MCF 10A (cell line): ENCODE measurements around the gene TRMT112. TPM values are rescaled to one million over a fixed set of nuclear protein-coding genes. Genes with fewer than 3 reads are reported as not detected.
"Not testable (repeated sequence)": the region's sequence is repeated elsewhere in the genome, so short reads cannot be mapped to it uniquely, and the experiment has no call there.

ENCODE experiments used
- BruUV-seq: library from RNA; stranded (reverse); fragments of 400-500 nt; replicated peaks from 2 replicates; lab custom pipeline; 2021; lab: Mats Ljungman, UMichigan
- CTCF ChIA-PET: fragments of 300-600 bp; sonication (Branson Sonifier 250); formaldehyde crosslinking; extraction: SDS; loops from one replicate; lab custom pipeline; 2021; ENCODE audit warnings: antibody characterized with exemption, inconsistent platforms; lab: Yijun Ruan, JAX
- POLR2A ChIA-PET: fragments of 300-600, 350-650 bp; sonication (Branson Sonifier 250); formaldehyde crosslinking; extraction: SDS; loops from one replicate; lab custom pipeline; 2020; ENCODE audit warnings: antibody characterized with exemption, inconsistent platforms; lab: Yijun Ruan, JAX
- DNase-seq: peaks from one replicate; pipeline ENCODE4 v3.0.0-alpha.2; 2018; ENCODE audit not compliant: unreplicated experiment
- H3K27ac Mint-ChIP-seq: one replicate; pipeline ENCODE4 v1.8.0; 2022; ENCODE audit warnings: mild to moderate bottlenecking, low read depth, mixed read lengths; ENCODE audit not compliant: unreplicated experiment
- H3K27me3 Mint-ChIP-seq: one replicate; pipeline ENCODE4 v1.8.0; 2022; ENCODE audit warnings: mixed read lengths; ENCODE audit not compliant: insufficient read depth, unreplicated experiment
- H3K36me3 Mint-ChIP-seq: one replicate; pipeline ENCODE4 v1.8.0; 2022; ENCODE audit warnings: mild to moderate bottlenecking, moderate library complexity, mixed read lengths; ENCODE audit not compliant: insufficient read depth, unreplicated experiment
- H3K4me1 Mint-ChIP-seq: one replicate; pipeline ENCODE4 v1.8.0; 2022; ENCODE audit warnings: mixed read lengths; ENCODE audit not compliant: insufficient read depth, unreplicated experiment
- H3K4me3 Mint-ChIP-seq: one replicate; pipeline ENCODE4 v1.8.0; 2022; ENCODE audit warnings: mild to moderate bottlenecking, moderate library complexity, mixed read lengths; ENCODE audit not compliant: unreplicated experiment
- H3K9me3 Mint-ChIP-seq: one replicate; pipeline ENCODE4 v1.8.0; 2022; ENCODE audit warnings: mixed read lengths; ENCODE audit not compliant: unreplicated experiment
- intact Hi-C: fragments of 100-400 bp; cut with micrococcal nuclease; formaldehyde crosslinking; loops from 2 replicates; pipeline ENCODE4 v1.14.1; 2022
- total RNA-seq: library from RNA; stranded (reverse); gene quantifications from 2 replicates; pipeline ENCODE4 v1.2.3, GENCODE V29; 2022
- TF ChIP-seq, protein P1 (sequence below): fragments of 200-600 bp; IDR thresholded peaks from one replicate; pipeline ENCODE4 v1.8.0; 2022; ENCODE audit warnings: antibody characterized with exemption, mild to moderate bottlenecking; ENCODE audit not compliant: unreplicated experiment

TRMT112 gene
- total RNA-seq, 1 experiment from 2014 or later, result 284 TPM

DNA sequence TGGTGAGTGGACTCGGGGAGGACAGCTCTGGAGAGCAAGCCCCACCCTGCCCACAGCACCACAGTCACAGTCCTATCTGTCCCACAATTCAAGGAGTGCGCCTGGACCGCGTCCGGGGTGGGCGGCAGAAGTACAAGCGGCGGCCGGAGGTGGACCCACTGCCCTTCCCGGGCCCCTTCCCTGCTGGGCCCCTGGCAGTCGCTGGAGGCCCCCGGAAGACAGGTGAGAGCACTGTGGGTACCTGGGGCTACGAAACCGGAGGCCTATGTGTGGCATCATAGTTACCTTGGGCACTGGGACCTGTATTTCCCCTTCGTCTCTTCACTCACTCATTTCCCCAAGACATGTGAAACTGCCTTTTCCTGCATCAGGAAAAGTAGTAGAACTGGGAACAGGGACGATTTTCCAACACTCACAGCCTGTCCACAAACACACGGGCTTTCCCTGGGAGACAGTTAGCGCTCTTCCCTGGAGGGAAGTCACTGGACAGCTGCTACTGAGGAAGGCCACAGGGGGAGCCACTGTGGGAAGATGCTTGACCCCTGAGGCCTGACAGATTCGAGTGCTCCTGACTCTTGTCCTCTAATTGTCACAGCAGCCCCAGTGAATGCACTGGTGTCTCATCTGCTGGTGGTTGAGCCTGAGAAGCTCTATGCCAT, 3.1 kb downstream of the TRMT112 start:
- ChIA-PET POLR2A (interaction anchor here (1.3 to 5.8 kb wide), 2 partner anchors 11 to 68 kb away, joined by 5 to 64 read pairs; partner anchors contain the start of genes ESRRA and PPP1R14B), CTCF (interaction anchor here (1.0 to 10.2 kb wide), 4 partner anchors 17 to 135 kb away, joined by 3 to 148 read pairs (median 49); partner anchors contain the start of gene RPS6KA4)
- Mint-ChIP-seq H3K4me3 (no peak overlapping the region), H3K4me1 (peaks cover 21% of the 10 kb centered on the region), H3K9me3 (no peaks in the 10 kb centered on the region), H3K36me3 (peaks cover 65% of the 10 kb centered on the region), H3K27me3 (no peaks in the 10 kb centered on the region), H3K27ac (no peak overlapping the region)
- TF ChIP-seq, protein P1, sequence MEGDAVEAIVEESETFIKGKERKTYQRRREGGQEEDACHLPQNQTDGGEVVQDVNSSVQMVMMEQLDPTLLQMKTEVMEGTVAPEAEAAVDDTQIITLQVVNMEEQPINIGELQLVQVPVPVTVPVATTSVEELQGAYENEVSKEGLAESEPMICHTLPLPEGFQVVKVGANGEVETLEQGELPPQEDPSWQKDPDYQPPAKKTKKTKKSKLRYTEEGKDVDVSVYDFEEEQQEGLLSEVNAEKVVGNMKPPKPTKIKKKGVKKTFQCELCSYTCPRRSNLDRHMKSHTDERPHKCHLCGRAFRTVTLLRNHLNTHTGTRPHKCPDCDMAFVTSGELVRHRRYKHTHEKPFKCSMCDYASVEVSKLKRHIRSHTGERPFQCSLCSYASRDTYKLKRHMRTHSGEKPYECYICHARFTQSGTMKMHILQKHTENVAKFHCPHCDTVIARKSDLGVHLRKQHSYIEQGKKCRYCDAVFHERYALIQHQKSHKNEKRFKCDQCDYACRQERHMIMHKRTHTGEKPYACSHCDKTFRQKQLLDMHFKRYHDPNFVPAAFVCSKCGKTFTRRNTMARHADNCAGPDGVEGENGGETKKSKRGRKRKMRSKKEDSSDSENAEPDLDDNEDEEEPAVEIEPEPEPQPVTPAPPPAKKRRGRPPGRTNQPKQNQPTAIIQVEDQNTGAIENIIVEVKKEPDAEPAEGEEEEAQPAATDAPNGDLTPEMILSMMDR, result no peak
- DNase-seq, result no peak
- BruUV-seq, result no TSS peak
- intact Hi-C loops, result no loop called here

DNA sequence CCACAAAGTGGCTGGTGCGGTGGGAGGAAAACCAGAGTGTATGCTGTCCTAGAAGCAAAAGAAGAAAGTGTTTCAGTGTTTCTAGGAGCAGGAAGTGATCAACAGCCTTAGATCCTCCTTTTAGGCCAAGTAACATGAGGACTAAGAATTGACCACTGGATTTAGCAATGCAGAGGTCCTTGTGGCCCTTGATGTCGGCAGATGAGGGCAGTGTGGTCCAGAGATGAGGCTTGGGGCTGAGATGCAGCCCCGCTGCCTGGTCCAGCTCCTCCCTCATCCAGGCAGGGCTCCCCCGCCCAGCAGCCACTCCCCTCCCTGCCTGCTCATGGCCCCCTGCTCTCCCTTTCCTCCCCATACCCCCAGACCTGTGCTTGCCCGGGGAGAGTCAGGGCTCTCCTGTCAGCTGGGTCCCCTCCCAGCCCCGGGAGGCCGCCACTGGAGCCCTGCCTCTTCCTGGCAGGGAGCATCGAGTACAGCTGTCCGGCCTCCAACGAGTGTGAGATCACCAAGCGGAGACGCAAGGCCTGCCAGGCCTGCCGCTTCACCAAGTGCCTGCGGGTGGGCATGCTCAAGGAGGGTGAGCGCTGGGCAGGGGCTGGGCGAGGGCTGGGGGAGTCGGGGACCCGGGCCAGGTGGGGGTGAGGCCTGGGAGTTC, 3.7 kb downstream of the TRMT112 start:
- no peak for DNase-seq
- Mint-ChIP-seq H3K4me1 (peaks cover 15% of the 10 kb centered on the region), H3K27ac (peak overlapping the region; percentile 61), H3K36me3 (peaks cover 71% of the 10 kb centered on the region), H3K4me3 (no peak overlapping the region), H3K27me3 (no peaks in the 10 kb centered on the region), H3K9me3 (no peaks in the 10 kb centered on the region)
- BruUV-seq, result no TSS peak
- ChIA-PET POLR2A (interaction anchor here (0.6 to 5.8 kb wide), 4 partner anchors 11 to 67 kb away, joined by 3 to 64 read pairs (median 5); partner anchors contain the start of genes ESRRA and PPP1R14B), CTCF (interaction anchor here (1.0 to 10.2 kb wide), 6 partner anchors 9 to 135 kb away, joined by 3 to 148 read pairs (median 4); partner anchors contain the start of gene RPS6KA4)
- intact Hi-C loops, result no loop called here
- TF ChIP-seq, protein P1, result no peak

- H3K9me3 Mint-ChIP-seq, result no peaks in the 10 kb centered on the region
- H3K27me3 Mint-ChIP-seq, result no peaks in the 10 kb centered on the region
- no TSS peak for BruUV-seq
- ChIA-PET CTCF (interaction anchor here (0.7 to 10.2 kb wide), 5 partner anchors 9 to 109 kb away, joined by 3 to 148 read pairs (median 6); partner anchors contain the start of gene RPS6KA4), POLR2A (interaction anchor here (0.6 to 1.4 kb wide), 5 partner anchors 14 to 41 kb away, joined by 3 to 5 read pairs (median 4); no protein-coding TSS in a partner anchor)
- intact Hi-C loops, result no loop called here
- H3K4me3 Mint-ChIP-seq, result no peak overlapping the region
- peaks cover 73% of the 10 kb centered on the region for H3K36me3 Mint-ChIP-seq
- peak overlapping the region; percentile 61 for H3K27ac Mint-ChIP-seq
- H3K4me1 Mint-ChIP-seq, result peaks cover 15% of the 10 kb centered on the region
- no peak for DNase-seq
- TF ChIP-seq, protein P1, result no peak
These were observed 4.4 kb downstream of the TRMT112 start for GRCh38 chr11:64312947-64313346.

DNA sequence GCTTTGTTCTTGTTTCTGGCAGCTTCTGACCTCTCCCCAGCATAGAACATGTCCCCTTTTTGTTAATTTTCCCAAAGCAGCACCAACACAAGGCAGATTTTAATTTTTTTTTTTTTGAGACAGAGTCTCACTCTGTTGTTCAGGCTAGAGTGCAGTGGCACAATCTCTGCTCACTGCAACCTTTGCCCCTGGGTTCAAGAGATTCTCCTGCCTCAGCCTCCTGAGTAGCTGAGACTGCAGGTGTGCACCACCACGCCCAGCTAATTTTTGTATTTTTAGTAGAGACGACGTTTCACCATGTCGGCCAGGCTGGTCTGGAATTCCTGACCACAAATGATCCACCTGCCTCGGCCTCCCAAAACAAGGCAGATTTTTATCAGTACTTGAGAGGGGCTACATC, 9.6 kb downstream of the TRMT112 start:
- peaks cover 49% of the 10 kb centered on the region for H3K36me3 Mint-ChIP-seq
- H3K9me3 Mint-ChIP-seq, DNase-seq, BruUV-seq, H3K27me3 Mint-ChIP-seq, intact Hi-C loops: not testable (repeated sequence)
- POLR2A ChIA-PET, result interaction anchor here (0.8 to 3.0 kb wide), 3 partner anchors 9 to 48 kb away, joined by 3 to 32 read pairs (median 6); partner anchors contain the start of genes PRDX5 and TRMT112
- H3K4me1 Mint-ChIP-seq, result peaks cover 22% of the 10 kb centered on the region
- CTCF ChIA-PET, result interaction anchor here (0.6 to 2.3 kb wide), 3 partner anchors 9 to 56 kb away, joined by 3 to 7 read pairs (median 6); partner anchors contain the start of gene TRMT112
- H3K27ac Mint-ChIP-seq, result peak overlapping the region; percentile 54
- H3K4me3 Mint-ChIP-seq, result peak overlapping the region; percentile 42
